HG02884 (cell line): ENCODE results near the gene GOLGA8N.
"Not testable (repeated sequence)": the region's sequence is repeated elsewhere in the genome, so short reads cannot be mapped to it uniquely, and the experiment has no call there.

Experiments used
- ATAC-seq: cut with Tn5 transposase; IDR thresholded peaks from one replicate; pipeline ENCODE4 v1.9.1; 2021; ENCODE audit warnings: mild to moderate bottlenecking, moderate library complexity; ENCODE audit not compliant: unreplicated experiment

Gene GOLGA8N

GRCh38 chr15:32593151-32593550, at the start of gene GOLGA8N:
Gene GOLGA8N, plus strand, starts transcription at chr15:32593456.
- ATAC-seq, result not testable (repeated sequence)

- ATAC-seq, result not testable (repeated sequence)
These were observed 49.8 kb upstream of the GOLGA8N start for GRCh38 chr15:32543456-32543855.

GRCh38 chr15:32545129-32545528, 48.1 kb upstream of the GOLGA8N start:
- ATAC-seq, result not testable (repeated sequence)

- not testable (repeated sequence) for ATAC-seq
These were observed 38.7 kb upstream of the GOLGA8N start for GRCh38 chr15:32554587-32554986.

- ATAC-seq, result not testable (repeated sequence)
These were observed 31.1 kb upstream of the GOLGA8N start for GRCh38 chr15:32562198-32562597.

GRCh38 chr15:32568988-32569387, 24.3 kb upstream of the GOLGA8N start:
- not testable (repeated sequence) for ATAC-seq

GRCh38 chr15:32578482-32578881, 14.8 kb upstream of the GOLGA8N start:
- not testable (repeated sequence) for ATAC-seq

GRCh38 chr15:32585844-32586243, 7.4 kb upstream of the GOLGA8N start:
- ATAC-seq, result not testable (repeated sequence)

- not testable (repeated sequence) for ATAC-seq
These were observed 16.3 kb downstream of the GOLGA8N start for GRCh38 chr15:32609518-32609917.

- ATAC-seq, result not testable (repeated sequence)
These were observed 17.5 kb downstream of the GOLGA8N start for GRCh38 chr15:32610719-32611118.

- peak; percentile 29 for ATAC-seq
These were observed 21.4 kb downstream of the GOLGA8N start for GRCh38 chr15:32614712-32615050.

- peak; percentile 61 for ATAC-seq
These were observed 22.0 kb downstream of the GOLGA8N start, which contains the start of gene ARHGAP11A for GRCh38 chr15:32615051-32615870. Gene ARHGAP11A, plus strand, starts transcription at chr15:32615504. Its CDS starts 708 bp downstream, at chr15:32616212.

GRCh38 chr15:32615871-32616426, 22.7 kb downstream of the GOLGA8N start:
- ATAC-seq, result peak; percentile 22

GRCh38 chr15:32636410-32636809, 43.2 kb downstream of the GOLGA8N start:
- ATAC-seq, result no peak

- peak; percentile 62 for ATAC-seq
These were observed 43.8 kb downstream of the GOLGA8N start for GRCh38 chr15:32636908-32637567.

- ATAC-seq, result no peak
These were observed 44.4 kb downstream of the GOLGA8N start for GRCh38 chr15:32637704-32638103.

- ATAC-seq, result no peak
These were observed 48.3 kb downstream of the GOLGA8N start, which contains the start of gene SCG5 for GRCh38 chr15:32641517-32642059. Gene SCG5, plus strand, starts transcription at chr15:32641710. Its CDS starts 1,883 bp downstream, at chr15:32643593.

GRCh38 chr15:32642667-32643435, 49.6 kb downstream of the GOLGA8N start:
- no peak for ATAC-seq

GRCh38 chr15:32643907-32644445, 50.7 kb downstream of the GOLGA8N start:
- no peak for ATAC-seq

- ATAC-seq, result no peak
These were observed 53.0 kb downstream of the GOLGA8N start for GRCh38 chr15:32646291-32646690.
